Amygdala (tissue), 56 donors: ENCODE results near the gene PDLIM4.

Experiments
- DNase-seq, 56 donors: peaks; one replicate each; lab custom pipeline; 2025; lab: John Stamatoyannopoulos, UW

PDLIM4 gene

DNA sequence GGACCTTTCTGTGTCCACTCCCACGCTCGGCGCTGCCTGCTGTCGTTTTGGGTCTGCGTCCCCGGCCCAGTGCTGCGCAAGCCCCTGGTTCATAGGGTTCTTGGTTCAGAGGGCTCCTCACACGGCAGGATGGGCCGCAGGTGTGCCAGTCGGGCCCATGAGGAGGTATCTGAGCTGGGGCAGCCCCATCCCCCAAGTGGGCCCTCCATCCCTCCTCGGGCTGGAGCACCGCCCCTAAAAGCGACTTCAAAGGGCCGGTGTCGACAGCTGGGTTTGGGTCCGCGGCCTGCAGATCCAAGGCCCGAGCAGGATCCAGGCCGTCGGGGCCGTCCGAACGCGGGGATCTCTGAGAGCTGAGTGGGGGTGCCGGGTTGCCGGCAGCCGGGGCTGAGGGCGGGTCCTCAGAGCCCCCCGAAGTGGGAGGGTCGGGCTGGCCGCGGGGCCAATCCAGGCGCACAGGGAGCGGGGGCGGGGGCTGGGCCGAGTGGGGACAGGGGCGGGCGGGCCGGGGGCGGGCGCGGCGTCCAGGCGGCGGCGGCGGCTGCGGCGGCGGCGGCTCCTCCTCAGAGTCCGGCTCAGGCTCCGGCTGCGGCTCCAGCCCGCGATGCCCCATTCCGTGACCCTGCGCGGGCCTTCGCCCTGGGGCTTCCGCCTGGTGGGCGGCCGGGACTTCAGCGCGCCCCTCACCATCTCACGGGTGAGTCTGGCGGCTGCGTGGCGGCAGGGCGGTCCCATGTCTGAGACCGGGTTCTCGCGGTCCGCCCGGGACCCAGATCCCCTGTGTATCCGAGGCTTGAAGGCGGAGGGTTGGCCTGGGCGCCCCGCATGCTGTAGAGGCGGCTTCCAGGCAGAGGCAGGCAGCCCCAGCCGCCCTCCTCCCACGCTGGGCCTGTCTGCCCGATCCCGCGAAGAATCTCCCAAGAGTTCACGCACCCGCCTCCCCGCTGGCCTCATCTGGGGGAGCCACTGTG lies at the start of gene PDLIM4:
Gene PDLIM4 (plus strand): TSS at position 566 of the 971 bp plus-strand sequence. CDS start 39 bp downstream, at position 605.
- DNase-seq, result peak in 3 of 56 donors; percentile 17 to 41 (median 36)

DNA sequence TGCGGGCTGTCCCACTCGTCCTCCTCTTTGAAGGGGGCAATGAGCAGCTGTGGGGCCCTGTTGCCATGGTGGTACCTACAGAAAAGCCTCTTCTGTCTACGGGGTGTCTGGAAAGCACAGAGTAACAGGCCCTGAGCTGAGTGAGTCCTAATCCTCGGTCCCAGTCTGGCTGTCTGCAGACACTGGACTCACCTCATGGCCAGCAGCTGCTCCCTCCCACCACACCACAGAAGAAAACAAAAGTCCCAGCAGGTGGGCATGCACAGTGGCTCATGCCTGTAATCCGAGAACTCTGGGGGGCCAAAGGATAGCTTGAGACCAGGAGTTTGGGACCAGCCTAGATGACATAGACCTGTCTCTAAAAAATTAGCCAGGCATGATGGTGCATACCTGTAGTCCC lies 49.7 kb upstream of the PDLIM4 start:
- no peak for DNase-seq

- DNase-seq, result no peak
These were observed 48.4 kb upstream of the PDLIM4 start for GRCh38 chr5:132209131-132209530.

GRCh38 chr5:132209901-132210545 lies 47.5 kb upstream of the PDLIM4 start:
- DNase-seq, result no peak

GRCh38 chr5:132210944-132211343 lies 46.6 kb upstream of the PDLIM4 start:
- no peak for DNase-seq

DNA sequence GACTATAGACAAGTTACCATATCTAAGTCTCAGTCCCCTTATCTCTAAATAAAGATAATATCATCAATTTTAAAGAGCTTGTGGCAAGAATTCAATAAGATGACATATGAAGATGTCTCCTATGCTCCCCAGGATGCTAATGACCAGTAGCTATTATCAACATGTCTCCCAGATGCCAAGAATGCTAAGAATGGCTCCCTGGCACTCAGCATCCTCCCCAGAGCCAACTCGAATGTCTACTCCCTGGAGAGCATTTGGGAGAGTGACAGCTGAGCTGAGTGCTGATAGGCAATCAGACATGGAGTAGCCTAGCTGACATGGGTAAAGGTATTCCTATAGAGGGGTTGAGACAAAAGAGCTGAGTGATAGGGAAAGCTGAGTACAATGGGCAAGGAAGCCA lies 45.7 kb upstream of the PDLIM4 start:
- no peak for DNase-seq

GRCh38 chr5:132213666-132214065 lies 43.8 kb upstream of the PDLIM4 start:
- DNase-seq, result no peak

- no peak for DNase-seq
These were observed 43.0 kb upstream of the PDLIM4 start for GRCh38 chr5:132214491-132214890.

DNA sequence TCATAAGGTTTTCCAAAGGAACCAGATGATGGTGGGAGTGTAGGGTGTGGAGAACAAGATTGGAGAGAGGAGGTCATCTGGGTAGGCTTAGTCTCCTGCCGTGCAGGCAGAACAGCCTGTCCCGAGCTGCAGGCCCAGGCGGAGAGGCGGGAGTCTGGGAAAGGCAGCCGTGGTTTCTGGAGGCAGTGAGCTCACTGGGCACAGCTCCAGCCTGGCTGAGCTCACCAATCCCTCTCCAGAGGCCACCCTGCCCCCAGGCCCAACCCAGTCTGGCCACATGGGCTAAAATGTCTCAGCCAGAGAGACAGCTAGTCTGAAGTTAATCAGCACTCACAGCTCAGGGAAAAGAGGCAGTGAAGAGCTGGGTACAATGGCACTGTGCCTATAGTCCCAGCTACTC lies 42.2 kb upstream of the PDLIM4 start:
- peak in 52 of 56 donors; percentile 15 to 88 (median 64) for DNase-seq

GRCh38 chr5:132218321-132218720 lies 39.2 kb upstream of the PDLIM4 start:
- no peak for DNase-seq

GRCh38 chr5:132219289-132219970 lies 38.1 kb upstream of the PDLIM4 start:
- no peak for DNase-seq

GRCh38 chr5:132219981-132220380 lies 37.5 kb upstream of the PDLIM4 start:
- no peak for DNase-seq

DNA sequence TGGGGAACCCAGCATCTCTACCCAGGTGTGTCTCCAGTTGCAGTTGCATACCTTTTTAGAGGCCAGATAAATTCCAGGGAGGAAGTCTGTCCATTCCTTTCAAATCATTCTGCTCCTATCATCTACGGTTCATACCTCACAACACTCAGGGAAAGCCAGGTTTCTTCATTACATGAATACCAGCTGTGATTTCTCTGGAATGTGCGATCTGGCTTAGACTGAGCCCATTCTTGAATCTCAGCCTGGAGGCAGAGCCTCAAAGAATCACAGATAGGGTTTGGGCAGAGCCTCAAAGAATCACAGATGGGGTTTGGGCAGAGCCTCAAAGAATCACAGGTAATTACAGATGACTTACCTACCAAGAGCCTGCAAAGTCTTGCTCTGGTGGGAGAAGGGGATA lies 37.0 kb upstream of the PDLIM4 start:
- no peak for DNase-seq

GRCh38 chr5:132221781-132222648 lies 35.5 kb upstream of the PDLIM4 start:
- peak in 18 of 56 donors; percentile 13 to 42 (median 22) for DNase-seq

- DNase-seq, result no peak
These were observed 34.9 kb upstream of the PDLIM4 start for GRCh38 chr5:132222649-132223038.

DNA sequence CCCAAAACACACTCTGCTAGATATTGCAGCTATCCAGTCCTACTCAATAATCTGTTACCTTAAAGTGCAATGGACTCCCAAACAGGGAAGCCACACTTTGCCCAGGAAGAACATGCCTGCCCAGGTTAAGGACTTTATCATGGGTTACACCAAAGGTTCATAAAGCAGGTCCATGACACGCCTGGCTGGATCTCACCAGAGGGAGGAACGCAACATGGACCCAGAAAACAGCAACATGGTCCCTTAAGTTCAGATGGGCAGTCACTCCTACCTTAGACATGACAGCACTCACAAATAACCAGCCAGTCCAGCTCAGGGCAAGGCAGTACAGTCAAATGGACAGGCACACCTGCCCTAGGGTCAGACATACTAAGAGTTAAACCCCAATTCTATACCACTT lies 33.6 kb upstream of the PDLIM4 start:
- DNase-seq, result no peak

DNA sequence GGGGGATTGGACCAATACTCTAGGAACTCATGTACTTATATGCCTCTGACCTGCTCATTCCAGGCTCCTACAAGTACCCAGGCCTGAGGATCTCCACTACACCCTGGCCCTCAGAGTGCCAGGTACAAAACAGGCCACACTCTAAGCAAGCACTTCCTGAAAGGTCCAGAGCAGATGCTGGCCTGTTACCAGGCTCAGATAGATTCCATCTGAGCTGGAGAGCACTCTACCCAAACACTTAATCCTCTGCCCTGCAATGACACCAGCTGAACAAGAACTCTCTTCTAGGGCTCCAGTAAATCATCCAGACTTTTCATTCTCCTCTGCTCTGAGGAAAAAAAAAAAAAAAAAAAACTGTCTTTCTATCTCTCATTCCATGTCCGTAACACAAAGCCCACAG lies 32.8 kb upstream of the PDLIM4 start:
- no peak for DNase-seq

DNA sequence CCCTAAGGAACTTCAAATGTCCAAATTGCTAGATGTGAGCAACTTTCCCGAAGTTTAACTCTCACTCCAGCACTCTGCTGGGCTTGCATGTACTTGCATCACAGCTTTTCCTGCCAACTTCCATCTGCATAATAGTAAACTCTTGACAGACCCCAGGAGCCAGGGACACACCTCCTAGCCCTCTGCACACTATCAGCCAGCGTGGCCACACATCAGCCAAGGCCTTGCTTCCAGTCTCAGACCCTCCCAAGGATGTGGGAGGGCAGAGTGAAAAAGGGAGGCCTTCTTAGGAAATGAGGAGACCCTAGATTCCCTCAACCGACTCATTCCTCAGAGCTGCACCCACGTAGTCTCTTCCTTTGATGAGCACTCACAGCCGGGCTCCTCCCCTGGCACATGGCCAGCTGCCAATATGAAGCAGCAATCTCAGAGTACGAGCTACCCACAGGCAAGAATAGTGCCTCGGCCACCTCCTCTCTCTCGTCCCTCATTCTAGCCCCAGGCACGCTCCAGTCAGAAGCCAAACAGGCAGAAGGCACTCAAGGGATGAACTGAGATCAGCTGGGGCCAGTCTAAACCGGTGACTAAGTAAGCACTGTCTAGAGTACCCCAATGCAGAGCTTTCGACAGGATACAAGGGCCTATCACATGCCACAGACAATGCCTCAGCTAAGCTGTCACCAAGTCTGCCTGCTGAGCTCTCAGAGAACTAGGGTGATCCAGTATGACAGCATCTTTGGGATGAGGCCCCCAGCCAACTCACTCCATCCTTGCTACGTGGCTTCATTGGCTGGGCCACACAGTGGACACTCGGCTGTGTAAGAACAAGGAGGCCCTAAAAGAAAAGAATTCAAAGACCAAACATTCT lies 32.1 kb upstream of the PDLIM4 start:
- peak in 30 of 56 donors; percentile 10 to 92 (median 46) for DNase-seq
